H1 (cell line): ENCODE measurements around the gene TMEM120B. TPM values are rescaled to one million over a fixed set of nuclear protein-coding genes. Genes with fewer than 3 reads are reported as not detected.

Experiments used
- BRCA1 ChIP-seq: IDR thresholded peaks from 2 replicates; pipeline ENCODE4 v1.6.1; 2012; ENCODE audit warnings: low read depth, low read length, improper control_type of control experiment
- CTCF ChIP-seq, 3 experiments: IDR thresholded peaks; 1 replicate in 2 of 3; 2 replicates in 1 of 3; pipeline versions ENCODE4 v1.5.1 to v1.6.1; 2011; ENCODE audit warnings: low read length in 3 of 3, mild to moderate bottlenecking in 3 of 3, inconsistent platforms in 2 of 3, low read depth in 1 of 3, moderate library complexity in 1 of 3; ENCODE audit not compliant: insufficient read depth in 1 of 3; ENCODE audit errors: control extremely low read depth in 1 of 3
- E2F6 ChIP-seq: IDR thresholded peaks from 2 replicates; pipeline ENCODE4 v1.6.1; 2012; ENCODE audit warnings: inconsistent platforms
- KDM5A ChIP-seq: fragments of 200-600 bp; IDR thresholded peaks from 2 replicates; pipeline ENCODE4 v1.7.1; 2012; ENCODE audit warnings: mild to moderate bottlenecking, low read length, inconsistent platforms, mixed read lengths
- MAX ChIP-seq: IDR thresholded peaks from 2 replicates; pipeline ENCODE4 v1.6.1; 2012; ENCODE audit warnings: inconsistent platforms
- RXRA ChIP-seq: IDR thresholded peaks from 2 replicates; pipeline ENCODE4 v1.6.1; 2011; ENCODE audit warnings: low read depth, mild to moderate bottlenecking, low read length, moderate library complexity; ENCODE audit not compliant: insufficient read depth
- SP4 ChIP-seq: IDR thresholded peaks from 2 replicates; pipeline ENCODE4 v1.6.1; 2012; ENCODE audit warnings: low read length, inconsistent platforms
- polyA plus RNA-seq, 7 experiments: library from polyadenylated mRNA; depleted of rRNA in 3 of 7; stranded (reverse) in 5 of 7; unstranded in 2 of 7; fragments of >200 nt in 5 of 7; fragments of 200-250 nt in 2 of 7; gene quantifications; 1 replicate in 5 of 7; 2 replicates in 1 of 7; 4 replicates in 1 of 7; pipeline versions ENCODE4 v1.2.1 to v1.2.3, GENCODE V29; 2011 to 2013; ENCODE audit warnings: missing spikeins in 2 of 7, mixed read lengths in 2 of 7
- total RNA-seq: library from RNA; stranded (reverse); fragmentation: NEBNext Ultra II Directional; extraction: Animal tissue kit (Norgen Biotek cat#: 25700); gene quantifications from 2 replicates; pipeline ENCODE4 v1.2.1, GENCODE V29; 2021

Gene TMEM120B
- total and polyA plus RNA-seq, 2 of the 8 experiments (the other 6 are each of a cell fraction or from before 2014, with no cell fraction given) = 22.0 to 29.1 TPM

GRCh38 chr12:121776190-121777098, 63.9 kb downstream of the TMEM120B start (continued):
- TF ChIP-seq CTCF (IDR thresholded peaks at IDR 0.05; ENCODE audit: control extremely low read depth in 1 of 3, insufficient read depth in 1 of 3, low read depth in 1 of 3, low read length in 3 of 3) (peak; percentile 90 to 92 (median 91)), RXRA (no peak), E2F6 (peak; percentile 48; the same call in 1 of the 2 replicates), KDM5A (no peak), MAX (peak; percentile 82), SP4 (peak; percentile 60; the same call in 1 of the 2 replicates), BRCA1 (no peak)
